WI38 (cell line): ENCODE results near the gene UST.

Experiments used
- H3K4me3 ChIP-seq: 2 replicates; pipeline ENCODE4 v1.5.1; 2011; ENCODE audit warnings: low read depth, mild to moderate bottlenecking, control low read depth, low read length
- CTCF ChIP-seq: IDR thresholded peaks from 2 replicates; pipeline ENCODE4 v1.5.1; 2012; ENCODE audit warnings: low read depth, mild to moderate bottlenecking, control low read depth, low read length

The UST gene

GRCh38 chr6:148769304-148769968 is 22.6 kb downstream of the UST start:
- H3K4me3 ChIP-seq = no peak overlapping the region
- no peak for TF ChIP-seq CTCF

GRCh38 chr6:148770408-148771211 is 23.8 kb downstream of the UST start:
- no peak overlapping the region for H3K4me3 ChIP-seq
- TF ChIP-seq CTCF = no peak

GRCh38 chr6:148771212-148771601 is 24.4 kb downstream of the UST start:
- H3K4me3 ChIP-seq = no peak overlapping the region
- TF ChIP-seq CTCF = no peak

GRCh38 chr6:148771896-148772554 is 25.2 kb downstream of the UST start:
- H3K4me3 ChIP-seq = no peak overlapping the region
- TF ChIP-seq CTCF = no peak

GRCh38 chr6:148775161-148775560 is 28.3 kb downstream of the UST start:
- H3K4me3 ChIP-seq = no peak overlapping the region
- TF ChIP-seq CTCF = no peak

GRCh38 chr6:148776321-148777308 is 29.8 kb downstream of the UST start:
- H3K4me3 ChIP-seq = peak overlapping the region; percentile 49
- no peak for TF ChIP-seq CTCF
